Epidermal melanocyte (primary cell): ENCODE measurements around the gene PRDM11.

Experiments
- DNase-seq: peaks from one replicate; pipeline ENCODE4 v3.0.0; 2011; ENCODE audit warnings: low spot score; ENCODE audit not compliant: insufficient read length

PRDM11 gene

GRCh38 chr11:45157247-45158209 lies 11.1 kb downstream of the PRDM11 start:
- no peak for DNase-seq

GRCh38 chr11:45158210-45158731 lies 11.8 kb downstream of the PRDM11 start:
- DNase-seq = no peak

GRCh38 chr11:45158891-45159605 lies 12.6 kb downstream of the PRDM11 start:
- no peak for DNase-seq

GRCh38 chr11:45159781-45160365 lies 13.4 kb downstream of the PRDM11 start:
- no peak for DNase-seq

GRCh38 chr11:45161252-45162063 lies 15.0 kb downstream of the PRDM11 start:
- DNase-seq = no peak

GRCh38 chr11:45162064-45162375 lies 15.6 kb downstream of the PRDM11 start:
- no peak for DNase-seq

GRCh38 chr11:45162916-45163879 lies 16.8 kb downstream of the PRDM11 start:
- no peak for DNase-seq

- DNase-seq = no peak
Observed at GRCh38 chr11:45163956-45164575, 17.6 kb downstream of the PRDM11 start.

- DNase-seq = no peak
Observed at GRCh38 chr11:45165386-45165785, 18.9 kb downstream of the PRDM11 start.

- no peak for DNase-seq
Observed at GRCh38 chr11:45165806-45166603, 19.6 kb downstream of the PRDM11 start.

- DNase-seq = no peak
Observed at GRCh38 chr11:45166604-45166897, 20.1 kb downstream of the PRDM11 start.

- no peak for DNase-seq
Observed at GRCh38 chr11:45167283-45167682, 20.8 kb downstream of the PRDM11 start.

GRCh38 chr11:45168366-45169130 lies 22.1 kb downstream of the PRDM11 start:
- no peak for DNase-seq

GRCh38 chr11:45169310-45170072 lies 23.1 kb downstream of the PRDM11 start:
- no peak for DNase-seq

GRCh38 chr11:45170484-45170883 lies 24.0 kb downstream of the PRDM11 start:
- DNase-seq = no peak

- DNase-seq = no peak
Observed at GRCh38 chr11:45171550-45171949, 25.1 kb downstream of the PRDM11 start.

GRCh38 chr11:45173064-45173463 lies 26.6 kb downstream of the PRDM11 start:
- DNase-seq = no peak
